Measurements from ENCODE around the gene PON3.

GRCh38 chr7:95311389-95311788, 84.8 kb downstream of the PON3 start:
- no peak for TF ChIP-seq CTCF (conservative IDR thresholded peaks at IDR 0.05; ENCODE audit: low read depth in 2 of 2)
- no peak for TF ChIP-seq EZH2 (IDR thresholded peaks at IDR 0.05; ENCODE audit: low read depth, unreplicated experiment)
- TF ChIP-seq POLR2AphosphoS5 (IDR thresholded peaks at IDR 0.05; ENCODE audit: low read depth), result no peak
- TF ChIP-seq REST (IDR thresholded peaks at IDR 0.05; ENCODE audit: unreplicated experiment), result no peak
- no peak for TF ChIP-seq NANOG (IDR thresholded peaks at IDR 0.05; ENCODE audit: borderline replicate concordance)
- TF ChIP-seq EZH2phosphoT487 (IDR thresholded peaks at IDR 0.05; ENCODE audit: unreplicated experiment), result no peak
- TF ChIP-seq CREB1 (CRISPR knock-in tag; IDR thresholded peaks at IDR 0.05; ENCODE audit: low read depth), result no peak
- no peak for TF ChIP-seq ZNF114 (CRISPR knock-in tag; IDR thresholded peaks at IDR 0.05)
- no peak for TF ChIP-seq ZNF331 (CRISPR knock-in tag; IDR thresholded peaks at IDR 0.05; ENCODE audit: low read depth)
- no peak for TF ChIP-seq STAT1 (IDR thresholded peaks at IDR 0.05; ENCODE audit: unreplicated experiment)
